GM21717 (cell line): Measurements from ENCODE around the gene CD164.
"Not testable (repeated sequence)": the region's sequence is repeated elsewhere in the genome, so short reads cannot be mapped to it uniquely, and the experiment has no call there.

ENCODE experiments used
- ATAC-seq: cut with Tn5 transposase; IDR thresholded peaks from one replicate; pipeline ENCODE4 v1.9.1; 2021; ENCODE audit warnings: mild to moderate bottlenecking, moderate library complexity; ENCODE audit not compliant: unreplicated experiment

CD164 gene

GRCh38 chr6:109377717-109378116 is 4.5 kb downstream of the CD164 start:
- no peak for ATAC-seq

DNA sequence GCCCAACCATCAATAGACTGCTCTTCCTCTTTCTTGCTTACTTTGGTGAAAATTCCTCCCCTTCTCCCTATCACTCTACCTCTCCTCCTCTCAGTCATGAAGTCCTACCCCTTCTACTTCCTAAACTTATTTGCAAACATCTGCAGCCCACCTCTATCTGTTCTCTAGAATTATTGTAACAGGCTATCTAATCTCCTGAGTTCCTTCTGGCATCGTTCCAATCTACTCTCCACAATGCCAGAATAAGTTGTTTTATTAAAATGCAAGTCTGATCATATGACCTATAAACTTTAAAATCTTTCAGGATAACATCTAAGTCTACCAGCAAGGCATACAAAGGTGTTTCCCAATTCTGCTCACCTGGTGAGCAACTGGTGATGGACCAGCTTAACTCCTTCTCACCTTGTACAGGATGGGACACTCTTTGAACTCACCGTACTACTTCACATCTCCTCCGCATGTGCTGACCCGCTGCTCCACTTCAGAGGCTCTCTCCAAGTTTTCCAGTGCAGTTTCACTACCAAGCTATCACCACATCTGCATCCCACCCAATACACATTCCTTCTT is 7.9 kb downstream of the CD164 start:
- ATAC-seq = no peak

DNA sequence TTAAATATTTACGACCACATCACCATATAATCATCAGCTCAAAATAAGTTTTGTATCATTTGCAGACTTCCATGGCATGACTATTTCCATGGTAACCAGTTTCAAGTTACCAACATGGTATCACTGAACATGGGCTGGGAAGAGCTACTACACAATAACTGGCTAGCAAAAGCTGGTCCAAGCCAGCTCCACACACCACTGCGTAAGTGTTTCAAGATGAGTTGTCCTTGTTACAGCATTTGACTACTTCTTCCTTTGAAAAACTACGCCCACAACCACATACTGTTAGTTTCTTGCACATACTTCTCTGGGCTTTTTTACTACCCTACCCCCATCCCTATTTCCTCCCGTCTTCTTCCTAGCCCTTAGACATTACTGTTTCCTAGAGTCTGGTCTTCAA is 8.5 kb downstream of the CD164 start:
- ATAC-seq = peak; percentile 93

GRCh38 chr6:109373331-109373730 is 8.9 kb downstream of the CD164 start:
- ATAC-seq = peak; percentile 6

- ATAC-seq = no peak
Measured at GRCh38 chr6:109372130-109372529, 10.1 kb downstream of the CD164 start.

DNA sequence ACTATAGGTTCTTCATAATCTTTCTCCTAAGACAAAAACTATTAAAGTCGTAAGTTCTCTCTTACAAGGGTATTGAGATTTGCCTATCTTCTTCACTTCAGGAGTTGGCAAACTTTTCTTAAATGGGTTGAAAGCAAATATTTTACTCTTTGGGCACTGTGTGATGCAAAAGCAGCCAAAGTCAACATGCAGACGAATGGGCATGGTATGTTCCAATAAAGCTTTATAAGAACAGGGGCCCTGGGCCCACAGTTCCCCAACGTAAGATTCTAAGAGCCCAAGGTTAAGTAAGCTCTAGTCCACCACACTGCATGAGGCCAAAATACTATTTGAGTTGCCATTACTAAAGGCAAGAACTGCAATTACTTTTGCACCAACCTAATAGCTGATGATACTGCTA is 11.5 kb downstream of the CD164 start:
- ATAC-seq = no peak

DNA sequence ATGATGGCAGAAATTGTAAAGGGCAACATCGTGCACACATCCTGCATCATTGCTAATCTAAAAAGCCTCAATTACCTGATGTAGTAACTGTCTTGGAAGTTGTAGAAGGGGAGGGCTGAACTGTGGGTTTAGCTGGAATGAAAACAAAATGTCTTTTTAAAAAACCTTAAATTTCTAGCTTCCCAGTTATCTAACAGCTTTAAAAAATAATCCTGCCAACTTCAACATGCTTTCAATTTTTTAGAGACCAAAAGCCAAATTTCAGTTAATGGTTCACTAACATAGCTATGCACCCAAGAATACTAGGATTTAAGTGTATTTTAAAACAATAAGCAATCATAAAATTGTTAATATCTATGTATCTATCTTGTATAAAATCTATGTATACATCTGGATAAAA is 11.9 kb downstream of the CD164 start:
- no peak for ATAC-seq

- ATAC-seq = no peak
Measured at GRCh38 chr6:109369728-109370127, 12.5 kb downstream of the CD164 start.

DNA sequence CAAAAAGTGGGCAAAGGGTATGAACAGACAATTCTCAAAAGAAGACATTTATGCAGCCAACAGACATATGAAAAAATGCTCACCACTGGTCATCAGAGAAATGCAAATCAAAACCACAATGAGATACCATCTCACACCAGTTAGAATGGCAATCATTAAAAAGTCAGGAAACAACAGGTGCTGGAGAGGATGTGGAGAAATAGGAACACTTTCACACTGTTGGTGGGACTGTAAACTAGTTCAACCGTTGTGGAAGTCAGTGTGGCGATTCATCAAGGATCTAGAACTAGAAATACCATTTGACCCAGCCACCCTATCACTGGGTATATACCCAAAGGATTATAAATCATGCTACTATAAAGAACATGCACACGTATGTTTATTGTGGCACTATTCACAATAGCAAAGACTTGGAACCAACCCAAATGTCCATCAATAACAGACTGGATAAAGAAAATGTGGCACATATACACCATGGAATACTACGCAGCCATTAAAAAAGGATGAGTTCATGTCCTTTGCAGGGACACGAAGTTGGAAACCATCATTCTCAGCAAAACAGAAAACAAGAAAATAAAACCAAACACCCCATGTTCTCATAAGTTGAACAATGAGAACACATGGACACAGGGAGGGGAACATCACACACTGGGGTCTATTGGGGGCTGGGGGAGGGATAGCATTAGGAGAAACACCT is 17.7 kb downstream of the CD164 start:
- not testable (repeated sequence) for ATAC-seq

- ATAC-seq = no peak
Measured at GRCh38 chr6:109363753-109364152, 18.5 kb downstream of the CD164 start.

GRCh38 chr6:109362102-109362884 is 20.0 kb downstream of the CD164 start:
- no peak for ATAC-seq

- ATAC-seq = no peak
Measured at GRCh38 chr6:109360791-109361190, 21.5 kb downstream of the CD164 start.

DNA sequence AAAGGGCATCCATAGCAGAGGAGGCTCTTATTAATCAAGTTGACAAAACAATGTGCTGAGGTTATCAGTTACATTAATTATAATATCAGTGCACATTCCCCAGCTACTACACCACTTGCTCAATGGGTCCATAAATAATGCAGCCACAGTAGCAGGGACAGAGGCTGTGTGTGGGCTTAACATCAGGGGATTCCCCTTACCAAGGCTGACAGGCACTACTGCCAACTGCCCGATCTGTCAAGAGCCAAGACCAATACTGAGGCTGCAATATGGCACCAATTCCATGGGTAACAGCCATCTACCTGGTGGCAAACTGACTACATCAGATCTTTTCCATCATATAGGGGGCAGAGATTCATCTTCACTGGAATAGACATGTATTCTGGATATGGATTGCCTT is 22.0 kb downstream of the CD164 start:
- no peak for ATAC-seq

DNA sequence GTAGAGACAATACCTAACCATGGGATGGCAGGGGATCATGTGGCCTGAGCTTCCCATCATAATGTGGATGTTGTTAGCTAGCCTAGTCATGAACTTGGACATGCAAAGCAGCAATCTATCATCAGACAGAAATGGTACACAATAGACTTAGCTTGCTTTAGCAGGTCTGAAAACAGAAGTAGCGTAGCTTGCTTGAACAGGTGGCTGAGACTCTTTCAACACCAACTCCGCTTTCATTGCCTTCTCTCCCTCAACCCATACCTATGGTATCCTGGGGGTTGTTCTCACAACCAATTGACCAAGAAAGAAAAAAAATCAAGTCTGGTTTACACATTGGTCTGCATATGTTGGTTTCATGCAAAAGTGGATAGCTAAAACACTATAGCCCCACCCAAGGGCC is 23.0 kb downstream of the CD164 start:
- ATAC-seq = no peak

GRCh38 chr6:109358204-109358603 is 24.1 kb downstream of the CD164 start:
- ATAC-seq = no peak

DNA sequence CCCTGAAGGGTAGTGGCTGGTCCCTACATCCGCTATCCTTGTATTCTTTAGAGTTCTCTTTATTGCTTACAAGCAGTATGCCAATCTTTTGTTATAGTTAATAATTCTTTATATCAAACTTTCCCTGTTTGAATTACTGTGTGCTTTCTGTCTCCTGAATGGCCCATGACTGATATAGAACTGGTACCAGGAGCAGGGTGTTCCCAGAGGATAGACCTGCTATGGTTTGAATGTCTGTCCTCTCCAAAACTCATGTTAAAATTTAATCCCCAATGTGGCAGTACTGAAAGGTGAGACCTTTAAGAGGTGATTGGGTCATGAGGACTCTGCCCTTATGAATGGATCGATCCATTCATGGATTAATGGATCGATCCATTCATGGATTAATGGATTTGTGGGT is 26.0 kb downstream of the CD164 start:
- no peak for ATAC-seq

GRCh38 chr6:109351231-109352130 is 30.8 kb downstream of the CD164 start:
- no peak for ATAC-seq

DNA sequence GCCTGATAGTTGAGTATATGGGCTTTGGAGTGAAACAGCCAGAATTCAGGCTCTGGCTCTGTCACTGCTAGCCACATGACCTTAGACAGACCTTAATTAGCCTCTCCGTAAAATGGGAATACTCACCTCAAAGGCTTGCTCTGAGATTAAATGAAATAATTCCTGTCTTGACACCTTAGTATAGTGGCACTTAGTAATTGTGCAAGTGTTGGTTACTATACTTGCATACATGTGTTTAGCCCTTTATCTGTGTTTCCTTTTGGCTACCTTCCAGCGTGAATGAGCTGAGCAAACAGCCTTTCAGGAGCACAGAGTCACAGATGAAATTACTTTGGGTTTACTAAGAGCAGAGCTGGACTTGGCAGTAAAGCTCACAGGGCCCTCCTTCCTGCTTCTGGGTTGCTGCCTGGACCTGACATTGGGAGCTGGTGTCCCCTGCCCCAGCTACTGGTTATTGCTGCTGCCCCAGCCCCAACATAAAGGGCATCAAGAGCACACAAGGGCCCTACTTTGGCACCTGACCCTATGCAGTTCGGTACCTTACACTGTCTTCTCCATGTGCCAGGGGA is 32.8 kb downstream of the CD164 start:
- ATAC-seq = no peak

GRCh38 chr6:109348226-109348625 is 34.0 kb downstream of the CD164 start:
- no peak for ATAC-seq

- no peak for ATAC-seq
Measured at GRCh38 chr6:109347779-109348178, 34.5 kb downstream of the CD164 start.

- ATAC-seq = no peak
Measured at GRCh38 chr6:109345986-109346385, 36.3 kb downstream of the CD164 start.
